Peyer's patch (tissue), 4 donors: ENCODE measurements around the gene KPNA6.

ENCODE experiments used
- CTCF ChIP-seq, 6 experiments: fragments of 450-650 bp in 4 of 6; fragments of 200-600 bp in 2 of 6; sonication (generic) in 1 of 6; IDR thresholded peaks; one replicate each; pipeline ENCODE4 v1.5.1; 2017 to 2019; ENCODE audit warnings: antibody characterized with exemption in 6 of 6, mild to moderate bottlenecking in 3 of 6, moderate library complexity in 1 of 6
- POLR2A ChIP-seq, 2 donors: fragments of 450-650 bp; IDR thresholded peaks; one replicate each; pipeline ENCODE4 v1.5.1; 2017; ENCODE audit warnings: antibody characterized with exemption in 2 of 2, mild to moderate bottlenecking in 2 of 2, moderate library complexity in 2 of 2

DNA sequence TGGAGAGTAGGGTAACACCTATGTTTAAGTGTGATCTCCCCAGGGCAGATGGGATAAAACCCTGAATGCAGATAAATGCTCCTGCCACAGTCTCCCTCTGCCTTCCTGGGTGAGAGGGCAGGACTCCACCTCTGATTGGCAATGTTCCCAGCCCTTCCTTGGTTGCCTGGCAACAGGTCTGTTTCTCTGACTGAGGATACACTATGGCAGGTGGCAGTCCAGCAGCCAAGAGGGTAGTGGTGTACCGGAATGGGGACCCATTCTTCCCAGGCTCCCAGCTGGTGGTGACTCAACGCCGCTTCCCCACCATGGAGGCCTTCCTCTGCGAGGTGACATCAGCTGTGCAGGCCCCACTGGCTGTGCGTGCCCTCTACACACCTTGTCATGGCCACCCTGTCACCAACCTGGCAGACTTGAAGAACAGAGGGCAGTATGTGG, 101.1 kb downstream of the KPNA6 start, which contains the start of gene DCDC2B:
- no peak for TF ChIP-seq CTCF (IDR thresholded peaks at IDR 0.05)
- TF ChIP-seq POLR2A (IDR thresholded peaks at IDR 0.05), result no peak
